ENCODE measurements around the gene NUTF2.
"Not testable (repeated sequence)": the region's sequence is repeated elsewhere in the genome, so short reads cannot be mapped to it uniquely, and the experiment has no call there.

The NUTF2 gene

DNA sequence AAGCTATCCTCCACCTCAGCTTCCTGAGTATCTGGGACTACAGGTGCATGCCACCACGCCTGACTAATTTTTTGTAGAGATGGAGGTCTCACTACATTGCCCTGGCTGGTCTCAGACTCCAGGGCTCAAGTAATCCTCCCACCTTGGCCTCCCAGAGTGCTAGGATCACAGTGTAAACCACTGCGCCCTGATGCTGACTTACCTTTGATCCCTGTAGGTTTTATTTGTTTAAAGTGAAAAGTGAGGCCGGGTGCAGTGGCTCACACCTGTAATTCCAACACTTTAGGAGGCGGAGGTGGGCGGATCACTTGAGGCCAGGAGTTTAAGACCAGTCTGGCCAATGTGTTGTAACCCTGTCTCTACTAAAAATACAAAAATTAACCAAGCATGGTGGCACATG lies 55.0 kb downstream of the NUTF2 start:
- H3K4me3 ChIP-seq (ENCODE audit: control insufficient read depth, low read depth, low read length): no peak overlapping the region
- TF ChIP-seq, protein P1, sequence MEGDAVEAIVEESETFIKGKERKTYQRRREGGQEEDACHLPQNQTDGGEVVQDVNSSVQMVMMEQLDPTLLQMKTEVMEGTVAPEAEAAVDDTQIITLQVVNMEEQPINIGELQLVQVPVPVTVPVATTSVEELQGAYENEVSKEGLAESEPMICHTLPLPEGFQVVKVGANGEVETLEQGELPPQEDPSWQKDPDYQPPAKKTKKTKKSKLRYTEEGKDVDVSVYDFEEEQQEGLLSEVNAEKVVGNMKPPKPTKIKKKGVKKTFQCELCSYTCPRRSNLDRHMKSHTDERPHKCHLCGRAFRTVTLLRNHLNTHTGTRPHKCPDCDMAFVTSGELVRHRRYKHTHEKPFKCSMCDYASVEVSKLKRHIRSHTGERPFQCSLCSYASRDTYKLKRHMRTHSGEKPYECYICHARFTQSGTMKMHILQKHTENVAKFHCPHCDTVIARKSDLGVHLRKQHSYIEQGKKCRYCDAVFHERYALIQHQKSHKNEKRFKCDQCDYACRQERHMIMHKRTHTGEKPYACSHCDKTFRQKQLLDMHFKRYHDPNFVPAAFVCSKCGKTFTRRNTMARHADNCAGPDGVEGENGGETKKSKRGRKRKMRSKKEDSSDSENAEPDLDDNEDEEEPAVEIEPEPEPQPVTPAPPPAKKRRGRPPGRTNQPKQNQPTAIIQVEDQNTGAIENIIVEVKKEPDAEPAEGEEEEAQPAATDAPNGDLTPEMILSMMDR (IDR thresholded peaks at IDR 0.05; ENCODE audit: control insufficient read depth, insufficient read depth, low read depth, low read length, missing control alignments): no peak
- DNase-seq (ENCODE audit: low read depth): no peak

DNA sequence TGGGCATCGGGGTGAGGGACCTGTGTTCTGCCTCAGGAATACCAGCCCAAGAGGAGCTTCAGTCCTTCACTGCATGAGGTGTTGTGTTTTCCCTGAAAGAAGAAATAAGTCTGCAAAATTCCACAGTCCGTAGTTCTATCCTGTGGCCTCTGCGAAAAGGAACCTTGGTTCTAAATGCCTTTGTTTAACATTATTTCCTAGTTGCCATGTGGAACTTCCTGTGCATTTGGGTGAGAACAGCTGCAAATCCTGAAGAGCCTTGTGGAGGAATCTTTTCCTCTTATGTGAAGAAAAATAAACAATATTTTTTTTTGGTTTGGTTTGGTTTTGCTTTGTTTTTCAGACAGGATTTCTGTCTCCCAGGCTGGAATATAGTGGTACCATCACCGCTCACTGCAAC lies 56.1 kb downstream of the NUTF2 start:
- H3K4me3 ChIP-seq (ENCODE audit: control insufficient read depth, low read depth, low read length): no peak overlapping the region
- DNase-seq (ENCODE audit: low read depth): no peak
- TF ChIP-seq, protein P1 (IDR thresholded peaks at IDR 0.05; ENCODE audit: control insufficient read depth, insufficient read depth, low read depth, low read length, missing control alignments): no peak

DNA sequence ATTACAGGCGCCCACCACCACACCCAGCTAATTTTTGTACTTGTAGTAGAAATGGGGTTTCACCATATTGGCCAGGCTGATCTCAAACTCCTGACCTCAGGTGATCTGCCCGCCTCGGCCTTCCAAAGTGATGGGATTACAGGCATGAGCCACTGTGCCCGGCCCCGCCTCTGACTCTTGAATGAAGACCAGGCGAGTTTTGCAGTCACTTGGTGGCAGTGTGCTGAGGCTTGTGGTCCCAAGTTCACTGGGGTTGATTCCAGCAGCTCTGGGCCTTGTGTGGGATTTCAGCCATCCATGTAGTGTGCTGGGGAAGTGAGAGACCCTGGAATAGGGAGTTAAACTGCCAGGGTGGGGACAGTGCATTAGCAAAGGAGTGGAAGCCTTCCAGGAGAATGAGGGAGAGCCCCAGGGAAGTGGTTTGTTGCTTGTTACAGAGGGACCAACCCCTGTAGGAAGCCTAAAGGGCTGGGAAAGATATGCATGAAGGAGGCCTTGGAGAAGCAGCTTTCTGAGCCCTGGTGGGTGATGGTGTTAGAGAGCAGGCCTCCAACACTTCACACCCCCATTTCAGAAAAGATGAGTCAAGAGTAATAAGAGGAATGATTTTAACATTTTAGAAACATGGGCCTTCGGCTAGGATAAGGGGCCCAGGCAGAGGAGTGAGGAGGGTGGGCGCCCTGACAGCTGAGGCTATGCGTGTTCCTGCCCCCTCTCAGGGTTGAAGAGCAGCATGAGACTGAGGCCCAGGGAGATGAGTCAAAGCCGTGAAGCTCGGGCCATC lies 60.9 kb downstream of the NUTF2 start:
- TF ChIP-seq, protein P1 (IDR thresholded peaks at IDR 0.05; ENCODE audit: control insufficient read depth, insufficient read depth, low read depth, low read length, missing control alignments): no peak
- H3K4me3 ChIP-seq (ENCODE audit: control insufficient read depth, low read depth, low read length): no peak overlapping the region
- no peak for DNase-seq (ENCODE audit: low read depth)

DNA sequence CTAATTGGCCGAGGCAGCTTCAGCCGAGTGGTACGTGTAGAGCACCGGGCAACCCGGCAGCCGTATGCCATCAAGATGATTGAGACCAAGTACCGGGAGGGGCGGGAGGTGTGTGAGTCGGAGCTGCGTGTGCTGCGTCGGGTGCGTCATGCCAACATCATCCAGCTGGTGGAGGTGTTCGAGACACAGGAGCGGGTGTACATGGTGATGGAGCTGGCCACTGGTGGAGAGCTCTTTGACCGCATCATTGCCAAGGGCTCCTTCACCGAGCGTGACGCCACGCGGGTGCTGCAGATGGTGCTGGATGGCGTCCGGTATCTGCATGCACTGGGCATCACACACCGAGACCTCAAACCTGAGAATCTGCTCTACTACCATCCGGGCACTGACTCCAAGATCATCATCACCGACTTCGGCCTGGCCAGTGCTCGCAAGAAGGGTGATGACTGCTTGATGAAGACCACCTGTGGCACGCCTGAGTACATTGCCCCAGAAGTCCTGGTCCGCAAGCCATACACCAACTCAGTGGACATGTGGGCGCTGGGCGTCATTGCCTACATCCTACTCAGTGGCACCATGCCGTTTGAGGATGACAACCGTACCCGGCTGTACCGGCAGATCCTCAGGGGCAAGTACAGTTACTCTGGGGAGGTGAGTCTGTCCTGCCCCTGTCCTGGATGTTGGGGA lies 62.5 kb downstream of the NUTF2 start:
- TF ChIP-seq, protein P1 (IDR thresholded peaks at IDR 0.05; ENCODE audit: control insufficient read depth, insufficient read depth, low read depth, low read length, missing control alignments): no peak
- no peak overlapping the region for H3K4me3 ChIP-seq (ENCODE audit: control insufficient read depth, low read depth, low read length)
- DNase-seq (ENCODE audit: low read depth): no peak

DNA sequence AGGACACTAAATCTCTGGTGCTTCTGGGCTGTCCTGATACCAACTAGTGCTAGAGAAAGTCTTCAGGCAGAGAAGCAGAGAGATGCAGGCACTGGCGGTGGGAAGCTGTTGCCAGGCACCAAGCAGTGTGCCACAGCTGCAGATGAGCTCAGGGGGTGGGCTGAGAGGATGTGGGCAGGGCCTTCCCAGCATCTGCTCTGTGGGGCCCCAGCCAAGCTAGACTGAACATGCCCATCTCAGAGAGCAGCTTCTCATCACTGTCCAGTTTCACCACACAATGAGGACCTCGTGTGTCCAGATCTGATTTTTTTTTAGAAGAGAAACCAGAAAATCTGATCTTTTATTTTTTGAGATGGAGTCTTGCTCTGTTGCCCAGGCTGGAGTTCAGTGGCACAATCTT lies 63.4 kb downstream of the NUTF2 start:
- TF ChIP-seq, protein P1 (IDR thresholded peaks at IDR 0.05; ENCODE audit: control insufficient read depth, insufficient read depth, low read depth, low read length, missing control alignments): no peak
- H3K4me3 ChIP-seq (ENCODE audit: control insufficient read depth, low read depth, low read length): no peak overlapping the region
- peak; percentile 31 for DNase-seq (ENCODE audit: low read depth)

DNA sequence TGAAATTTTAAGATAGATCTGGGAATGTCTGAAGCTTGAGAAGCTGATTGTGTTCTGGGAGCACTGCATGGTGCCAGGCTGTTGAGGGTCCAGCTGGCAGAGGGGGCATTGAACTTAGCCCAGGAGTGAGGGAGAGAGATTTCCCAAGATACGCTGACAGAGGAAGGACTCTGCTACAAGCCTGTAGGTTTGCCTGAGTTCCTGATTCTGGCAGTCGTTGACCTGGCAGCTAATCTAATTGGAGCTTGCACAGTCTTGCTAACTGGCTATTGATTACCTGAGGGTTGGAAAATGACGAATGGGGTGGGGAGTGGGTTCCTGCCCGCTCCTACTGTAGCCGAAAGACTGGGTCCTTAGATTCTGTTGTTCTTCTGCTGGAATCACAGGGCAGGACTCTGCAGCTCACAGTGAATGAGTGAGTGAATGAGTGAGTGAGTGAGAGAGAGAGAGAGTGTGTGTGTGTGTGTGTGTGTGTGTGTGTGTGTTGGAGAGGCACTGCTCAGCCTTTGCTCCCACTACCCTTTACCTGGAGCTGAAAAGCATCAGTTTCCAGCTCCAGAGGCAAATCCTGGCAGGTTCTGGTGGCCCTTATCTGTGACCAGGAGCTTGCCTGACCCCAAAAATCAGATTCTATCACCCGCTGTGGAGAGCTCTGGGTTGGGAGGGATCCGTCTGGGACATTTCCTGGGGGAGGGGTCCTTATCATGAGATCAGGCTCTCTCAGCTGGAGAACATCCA lies 68.2 kb downstream of the NUTF2 start:
- TF ChIP-seq, protein P1 (IDR thresholded peaks at IDR 0.05; ENCODE audit: control insufficient read depth, insufficient read depth, low read depth, low read length, missing control alignments): no peak
- no peak overlapping the region for H3K4me3 ChIP-seq (ENCODE audit: control insufficient read depth, low read depth, low read length)
- DNase-seq (ENCODE audit: low read depth): no peak

DNA sequence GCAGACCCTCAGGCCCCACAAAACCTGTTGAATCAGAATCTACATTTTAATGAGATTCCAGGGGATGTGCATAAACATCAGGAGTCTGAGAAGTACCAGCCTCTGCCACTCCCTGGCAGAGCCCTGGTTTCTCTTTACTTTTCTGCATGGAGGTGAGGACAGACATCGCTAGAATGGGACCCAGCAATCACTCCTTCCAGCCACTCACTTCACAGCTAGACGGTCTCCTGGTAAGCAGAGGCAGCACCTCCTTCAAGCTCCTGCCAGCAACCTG lies 68.7 kb downstream of the NUTF2 start:
- not testable (repeated sequence) for DNase-seq (ENCODE audit: low read depth); H3K4me3 ChIP-seq (ENCODE audit: control insufficient read depth, low read depth, low read length)

Data from AG09309 (cell line).